Activated CD4-positive, alpha-beta T cell treated with anti-CD3 and anti-CD28 coated beads for 36 hours (primary cell): ENCODE measurements around the gene C1orf50. TPM values are rescaled to one million over a fixed set of nuclear protein-coding genes. Genes with fewer than 3 reads are reported as not detected.
"Not testable (repeated sequence)": the region's sequence is repeated elsewhere in the genome, so short reads cannot be mapped to it uniquely, and the experiment has no call there.

Source experiments
- ATAC-seq: fragments of 200-7000 bp; cut with Tn5 transposase; one replicate; pipeline ENCODE4 v1.10.0; 2021; ENCODE audit warnings: mild to moderate bottlenecking, moderate library complexity
- CTCF ChIA-PET: fragments of 350-600 bp; sonication (Branson Sonifier 250); formaldehyde crosslinking; loops from one replicate; lab custom pipeline; 2021; ENCODE audit warnings: antibody characterized with exemption; lab: Charles Lee
- POLR2A ChIA-PET: fragments of 350-600 bp; sonication (Branson Sonifier 250); formaldehyde crosslinking; loops from one replicate; lab custom pipeline; 2021; ENCODE audit warnings: antibody characterized with exemption, inconsistent platforms; lab: Charles Lee
- DNase-seq: peaks from one replicate; pipeline ENCODE4 v3.0.0-alpha.2; 2020
- H3K27ac Mint-ChIP-seq: one replicate; pipeline ENCODE4 v1.8.0; 2021; ENCODE audit warnings: mixed read lengths
- H3K27me3 Mint-ChIP-seq: one replicate; pipeline ENCODE4 v1.8.0; 2021; ENCODE audit warnings: mixed read lengths
- H3K36me3 Mint-ChIP-seq: one replicate; pipeline ENCODE4 v1.8.0; 2021; ENCODE audit warnings: low read depth, mixed read lengths
- H3K4me1 Mint-ChIP-seq: one replicate; pipeline ENCODE4 v1.8.0; 2021; ENCODE audit warnings: mixed read lengths
- H3K4me3 Mint-ChIP-seq: one replicate; pipeline ENCODE4 v1.8.0; 2021; ENCODE audit warnings: mild to moderate bottlenecking, moderate library complexity, mixed read lengths
- H3K9me3 Mint-ChIP-seq: one replicate; pipeline ENCODE4 v1.8.0; 2021; ENCODE audit warnings: low read depth, mixed read lengths
- intact Hi-C, 2 experiments: fragments of 100-400 bp; cut with DNase I in 1 of 2; cut with micrococcal nuclease in 1 of 2; formaldehyde crosslinking; loops; one replicate each; pipeline versions ENCODE4 v1.14.2 to v1.15.1; 2022 to 2024; cut with DNase I, micrococcal nuclease
- total RNA-seq, 2 experiments: library from RNA; stranded (reverse); gene quantifications; one replicate each; pipeline ENCODE4 v1.2.3, GENCODE V29; 2021

The C1orf50 gene
- 1 to 10 TPM; 4.0 to 8.0 TPM for total RNA-seq

DNA sequence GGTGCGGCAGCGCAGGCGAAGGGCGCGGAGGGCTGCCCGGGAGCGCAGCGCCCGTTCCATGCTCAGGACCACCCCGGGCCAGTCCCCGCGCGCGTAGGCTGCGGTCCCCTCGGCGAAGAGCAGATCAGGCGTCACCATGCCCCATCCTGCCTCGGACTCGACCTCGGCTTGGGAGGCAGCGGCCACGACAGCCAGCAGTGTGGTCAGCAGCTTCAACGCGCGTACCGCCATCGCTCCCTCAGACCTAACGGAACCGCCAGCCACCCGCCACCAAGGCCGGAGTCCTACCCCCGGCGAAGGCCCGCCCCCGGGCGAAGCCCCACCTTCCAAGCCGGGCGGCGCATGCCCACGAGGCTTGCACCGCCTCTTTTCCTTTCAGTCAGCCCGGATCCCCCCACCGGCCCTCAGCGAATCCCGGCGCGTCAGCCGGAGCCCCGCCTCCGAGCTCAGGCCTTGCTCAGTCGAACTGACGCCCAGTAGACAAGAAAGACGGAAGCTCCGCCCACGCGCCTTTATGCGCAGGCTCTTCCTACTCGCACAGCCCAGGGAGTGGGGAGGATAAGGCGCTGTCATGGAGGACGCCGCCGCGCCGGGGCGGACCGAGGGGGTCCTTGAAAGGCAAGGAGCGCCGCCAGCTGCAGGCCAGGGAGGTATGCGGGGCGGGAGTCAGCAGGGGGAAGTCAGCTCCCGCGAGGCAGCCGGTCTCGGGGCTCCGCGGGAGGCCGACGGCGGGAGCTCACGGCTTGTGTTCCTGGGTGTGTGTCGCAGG lies at the start of gene C1orf50, which contains the start of gene P3H1:
Gene C1orf50 (plus strand): TSS at position 509 of the 769 bp plus-strand sequence. CDS start 63 bp downstream, at position 572.
Gene P3H1 (minus strand): TSS at position 288 of the 769 bp plus-strand sequence. CDS start 57 bp downstream, at position 231.
- CTCF ChIA-PET, result interaction anchor here (0.6 to 2.9 kb wide), 17 partner anchors 9 to 318 kb away, joined by 3 to 20 read pairs (median 3); partner anchors contain the start of genes ERMAP, SVBP, YBX1 and ZNF691
- POLR2A ChIA-PET, result interaction anchor here (0.5 to 2.1 kb wide), 13 partner anchors 10 to 264 kb away, joined by 3 to 13 read pairs (median 4); partner anchors contain the start of genes ERMAP, SVBP and ZNF691
- Mint-ChIP-seq H3K36me3 (peaks cover 20% of the 10 kb centered on the region), H3K4me3 (no peak within 1 kb of the TSS), H3K27me3 (no peaks in the 10 kb centered on the region), H3K27ac (peak within 1 kb of the TSS; percentile 85), H3K9me3 (no peaks in the 10 kb centered on the region), H3K4me1 (peaks cover 36% of the 10 kb centered on the region)
- ATAC-seq (peak; percentile 96), DNase-seq (peak; percentile 100)
- intact Hi-C loops, result loop anchor here (1.0 to 5.0 kb wide), 16 partner anchors 50 to 1446 kb away; partner anchors contain the start of genes CFAP57 (in 2 of the 2), EBNA1BP2 (in 2 of the 2), ERMAP (in 2 of the 2) and SLC2A1 (in 2 of the 2)

- H3K4me1 Mint-ChIP-seq, result peaks cover 7% of the 10 kb centered on the region
- intact Hi-C loops, result no loop called here
- no peak for ATAC-seq
- ChIA-PET POLR2A (no interaction called here), CTCF (interaction anchor here (0.6 kb wide), 1 partner anchor 1564 kb away, joined by 3 read pairs; no protein-coding TSS in a partner anchor)
- no peaks in the 10 kb centered on the region for H3K27me3 Mint-ChIP-seq
- H3K4me3 Mint-ChIP-seq, result no peak overlapping the region
- H3K9me3 Mint-ChIP-seq, result no peaks in the 10 kb centered on the region
- no peak overlapping the region for H3K27ac Mint-ChIP-seq
- no peak for DNase-seq
- peaks cover 24% of the 10 kb centered on the region for H3K36me3 Mint-ChIP-seq
Observed at GRCh38 chr1:42720868-42721267, 46.2 kb upstream of the C1orf50 start.

- ChIA-PET CTCF (no interaction called here), POLR2A (no interaction called here)
- no peak overlapping the region for H3K27ac Mint-ChIP-seq
Observed at GRCh38 chr1:42721926-42722325, 45.1 kb upstream of the C1orf50 start.

GRCh38 chr1:42722403-42722802 lies 44.6 kb upstream of the C1orf50 start:
- H3K9me3 Mint-ChIP-seq, H3K27ac Mint-ChIP-seq, DNase-seq, POLR2A ChIA-PET, CTCF ChIA-PET, intact Hi-C loops, H3K4me1 Mint-ChIP-seq, H3K27me3 Mint-ChIP-seq, ATAC-seq, H3K4me3 Mint-ChIP-seq: not testable (repeated sequence)
- peaks cover 11% of the 10 kb centered on the region for H3K36me3 Mint-ChIP-seq

More at GRCh38 chr1:42721926-42722325, 45.1 kb upstream of the C1orf50 start:
- ATAC-seq, result no peak
- intact Hi-C loops, result no loop called here
- peaks cover 16% of the 10 kb centered on the region for H3K36me3 Mint-ChIP-seq
- no peak for DNase-seq
- H3K4me3 Mint-ChIP-seq, result no peak overlapping the region
- H3K4me1 Mint-ChIP-seq, result peaks cover 7% of the 10 kb centered on the region
- H3K27me3 Mint-ChIP-seq, result no peaks in the 10 kb centered on the region
- H3K9me3 Mint-ChIP-seq, result no peaks in the 10 kb centered on the region

DNA sequence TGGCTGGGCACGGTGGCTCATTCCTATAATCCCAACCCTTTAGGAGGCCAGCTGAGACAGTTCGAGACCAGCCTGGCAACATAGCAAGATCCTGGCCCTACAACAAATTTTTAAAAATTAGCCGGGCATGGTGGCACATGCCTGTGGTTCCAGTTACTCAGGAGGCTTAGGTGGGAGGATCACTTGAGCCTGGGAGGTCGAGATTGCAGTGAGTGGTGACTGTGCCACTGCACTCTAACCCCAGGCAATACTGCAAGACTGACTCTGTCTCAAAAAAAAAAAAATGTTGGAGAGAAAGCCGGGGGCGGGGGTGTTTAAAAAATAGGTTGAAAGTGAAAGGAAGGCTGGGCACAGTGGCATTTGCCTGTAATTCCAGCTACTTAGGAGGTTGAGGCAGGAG lies 43.5 kb upstream of the C1orf50 start:
- no peaks in the 10 kb centered on the region for H3K27me3 Mint-ChIP-seq
- ChIA-PET POLR2A (interaction anchor here (0.7 kb wide), 1 partner anchor 123 kb away, joined by 4 read pairs; the partner anchor contains the start of gene ZNF691), CTCF (interaction anchor here (1.5 kb wide), 1 partner anchor 145 kb away, joined by 3 read pairs; no protein-coding TSS in a partner anchor)
- H3K4me3 Mint-ChIP-seq, result no peak overlapping the region
- H3K36me3 Mint-ChIP-seq, result peaks cover 2% of the 10 kb centered on the region
- no peak for ATAC-seq
- peaks cover 7% of the 10 kb centered on the region for H3K4me1 Mint-ChIP-seq
- no peaks in the 10 kb centered on the region for H3K9me3 Mint-ChIP-seq
- no peak overlapping the region for H3K27ac Mint-ChIP-seq
- DNase-seq, result peak; percentile 22
- intact Hi-C loops, result no loop called here

DNA sequence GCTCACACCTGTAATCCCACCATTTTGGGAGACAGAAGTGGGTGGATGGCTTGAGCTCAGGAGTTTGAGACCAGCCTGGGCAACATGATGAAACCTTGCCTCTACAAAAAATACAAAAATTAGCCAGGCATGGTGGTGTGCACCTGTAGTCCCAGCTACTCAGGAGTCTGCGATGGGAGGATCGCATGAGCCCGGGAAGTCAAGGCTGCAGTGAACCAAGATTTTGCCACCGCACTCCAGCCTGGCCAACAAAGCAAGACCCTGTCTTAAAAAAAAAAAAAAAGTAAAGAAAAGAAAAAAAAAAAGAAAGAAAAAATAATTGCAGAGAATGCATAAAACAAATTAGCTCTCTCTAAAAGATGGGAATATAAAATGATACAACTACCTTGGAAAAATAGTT lies 41.2 kb upstream of the C1orf50 start:
- CTCF ChIA-PET, H3K27ac Mint-ChIP-seq, POLR2A ChIA-PET, H3K4me1 Mint-ChIP-seq, intact Hi-C loops, H3K27me3 Mint-ChIP-seq, H3K36me3 Mint-ChIP-seq, H3K4me3 Mint-ChIP-seq, DNase-seq, ATAC-seq, H3K9me3 Mint-ChIP-seq: not testable (repeated sequence)

DNA sequence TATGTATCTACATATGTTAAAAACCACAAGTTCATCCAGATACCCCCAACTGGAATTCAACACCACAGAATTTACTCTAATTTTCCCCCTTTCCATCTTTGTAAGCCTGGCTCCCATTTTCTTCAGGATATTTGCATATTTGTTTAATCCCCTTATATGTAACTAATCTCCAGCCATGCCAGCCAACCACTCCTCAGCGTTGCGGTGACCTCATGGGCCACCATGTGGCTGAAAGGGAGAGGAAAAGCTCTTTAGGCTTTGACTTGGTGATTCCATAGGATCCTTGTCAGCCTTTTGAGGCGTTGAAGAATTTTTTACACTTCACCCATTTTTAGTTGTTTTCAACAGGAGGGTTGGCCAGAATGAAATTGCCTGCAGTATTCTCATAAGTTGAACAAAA lies 37.0 kb upstream of the C1orf50 start:
- ChIA-PET POLR2A (no interaction called here), CTCF (interaction anchor here (0.9 to 1.3 kb wide), 4 partner anchors 20 to 583 kb away, joined by 3 to 4 read pairs (median 3); no protein-coding TSS in a partner anchor)
- Mint-ChIP-seq H3K4me1 (peaks cover 3% of the 10 kb centered on the region), H3K27ac (no peak overlapping the region), H3K27me3 (no peaks in the 10 kb centered on the region), H3K4me3 (no peak overlapping the region), H3K36me3 (no peaks in the 10 kb centered on the region), H3K9me3 (no peaks in the 10 kb centered on the region)
- ATAC-seq (no peak), DNase-seq (no peak)
- intact Hi-C loops, result loop anchor here in 1 of 2 experiments (10.0 kb wide), 1 partner anchor 555 kb away; no protein-coding TSS in a partner anchor

GRCh38 chr1:42730988-42731387 lies 36.1 kb upstream of the C1orf50 start:
- ChIA-PET POLR2A (no interaction called here), CTCF (interaction anchor here (0.7 to 1.3 kb wide), 9 partner anchors 21 to 1327 kb away, joined by 3 to 4 read pairs (median 3); no protein-coding TSS in a partner anchor)
- Mint-ChIP-seq H3K36me3 (no peaks in the 10 kb centered on the region), H3K27ac (no peak overlapping the region), H3K9me3 (no peaks in the 10 kb centered on the region), H3K27me3 (no peaks in the 10 kb centered on the region), H3K4me1 (peaks cover 3% of the 10 kb centered on the region), H3K4me3 (no peak overlapping the region)
- DNase-seq, result peak; percentile 83
- intact Hi-C loops, result loop anchor here (1.0 to 10.0 kb wide), 3 partner anchors 153 to 584 kb away; no protein-coding TSS in a partner anchor
- peak; percentile 87 for ATAC-seq

DNA sequence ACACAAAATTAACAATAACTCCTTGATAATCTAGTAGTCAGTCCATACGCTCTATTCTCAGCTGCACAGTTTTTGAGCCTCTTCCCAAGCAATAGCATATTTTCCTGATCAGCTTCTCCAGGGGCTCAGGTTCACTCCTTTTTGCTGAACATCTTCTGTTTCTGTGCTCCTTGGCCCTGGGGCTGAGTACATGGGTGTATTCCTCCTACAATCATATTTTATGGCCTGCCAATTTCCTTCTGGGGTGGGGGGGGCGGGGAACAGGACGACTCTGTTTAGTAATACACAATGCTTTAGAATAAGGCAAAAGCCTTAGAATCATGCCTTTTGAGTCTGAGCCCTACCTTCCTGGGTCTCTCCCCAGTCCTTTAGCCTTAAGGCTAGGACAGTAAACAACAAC lies 35.5 kb upstream of the C1orf50 start:
- peaks cover 3% of the 10 kb centered on the region for H3K4me1 Mint-ChIP-seq
- no peak for DNase-seq
- H3K27me3 Mint-ChIP-seq, result no peaks in the 10 kb centered on the region
- CTCF ChIA-PET, result interaction anchor here (0.7 to 1.1 kb wide), 3 partner anchors 58 to 156 kb away, joined by 3 to 4 read pairs (median 3); no protein-coding TSS in a partner anchor
- POLR2A ChIA-PET, result no interaction called here
- H3K36me3 Mint-ChIP-seq, result no peaks in the 10 kb centered on the region
- no peaks in the 10 kb centered on the region for H3K9me3 Mint-ChIP-seq
- H3K27ac Mint-ChIP-seq, result no peak overlapping the region
- H3K4me3 Mint-ChIP-seq, result no peak overlapping the region
- intact Hi-C loops, result loop anchor here (1.0 to 10.0 kb wide), 3 partner anchors 153 to 584 kb away; no protein-coding TSS in a partner anchor
- no peak for ATAC-seq

DNA sequence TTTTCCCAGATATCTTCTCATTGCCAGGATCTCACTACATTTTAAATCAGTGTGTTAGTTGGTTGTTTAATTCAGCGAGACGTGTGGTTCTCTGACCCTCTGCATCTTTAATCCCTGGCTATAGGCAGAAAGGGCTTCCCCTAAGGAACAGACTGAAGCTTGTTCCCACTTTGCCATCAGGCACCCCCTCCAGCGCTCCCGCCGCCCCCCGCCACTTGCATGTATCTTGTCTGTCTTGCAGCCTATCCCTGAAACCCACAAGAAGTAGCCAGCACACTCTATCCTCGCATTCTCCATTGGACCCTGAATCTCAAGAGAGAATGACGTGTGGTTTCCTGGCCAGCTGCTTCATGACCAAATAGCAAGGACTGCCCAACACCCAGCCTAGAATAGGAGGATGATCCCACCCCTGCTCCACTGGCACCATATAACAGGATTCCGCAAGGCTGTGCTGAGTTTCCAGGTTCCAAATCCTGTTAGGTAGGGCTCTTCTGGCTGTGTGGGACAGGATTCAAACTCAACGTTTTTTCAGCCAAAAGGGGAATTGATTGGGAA lies 34.8 kb upstream of the C1orf50 start:
- peaks cover 8% of the 10 kb centered on the region for H3K4me1 Mint-ChIP-seq
- H3K9me3 Mint-ChIP-seq, result no peaks in the 10 kb centered on the region
- intact Hi-C loops, result loop anchor here in 1 of 2 experiments (10.0 kb wide), 1 partner anchor 557 kb away; no protein-coding TSS in a partner anchor
- H3K36me3 Mint-ChIP-seq, result no peaks in the 10 kb centered on the region
- ChIA-PET CTCF (interaction anchor here (0.5 to 1.0 kb wide), 4 partner anchors 59 to 1907 kb away, joined by 3 to 4 read pairs (median 3); no protein-coding TSS in a partner anchor), POLR2A (interaction anchor here (0.6 kb wide), 1 partner anchor 30 kb away, joined by 4 read pairs; no protein-coding TSS in a partner anchor)
- H3K27ac Mint-ChIP-seq, result no peak overlapping the region
- H3K4me3 Mint-ChIP-seq, result no peak overlapping the region
- DNase-seq (no peak), ATAC-seq (no peak)
- no peaks in the 10 kb centered on the region for H3K27me3 Mint-ChIP-seq
